ENCODE data around the gene HFE. TPM values are rescaled to one million over a fixed set of nuclear protein-coding genes. Genes with fewer than 3 reads are reported as not detected.

The HFE gene
- total and polyA plus RNA-seq, 2 of the 13 experiments (the other 11 are each of a cell fraction or from before 2014, with no cell fraction given) = 3.7 to 6.3 TPM

DNA sequence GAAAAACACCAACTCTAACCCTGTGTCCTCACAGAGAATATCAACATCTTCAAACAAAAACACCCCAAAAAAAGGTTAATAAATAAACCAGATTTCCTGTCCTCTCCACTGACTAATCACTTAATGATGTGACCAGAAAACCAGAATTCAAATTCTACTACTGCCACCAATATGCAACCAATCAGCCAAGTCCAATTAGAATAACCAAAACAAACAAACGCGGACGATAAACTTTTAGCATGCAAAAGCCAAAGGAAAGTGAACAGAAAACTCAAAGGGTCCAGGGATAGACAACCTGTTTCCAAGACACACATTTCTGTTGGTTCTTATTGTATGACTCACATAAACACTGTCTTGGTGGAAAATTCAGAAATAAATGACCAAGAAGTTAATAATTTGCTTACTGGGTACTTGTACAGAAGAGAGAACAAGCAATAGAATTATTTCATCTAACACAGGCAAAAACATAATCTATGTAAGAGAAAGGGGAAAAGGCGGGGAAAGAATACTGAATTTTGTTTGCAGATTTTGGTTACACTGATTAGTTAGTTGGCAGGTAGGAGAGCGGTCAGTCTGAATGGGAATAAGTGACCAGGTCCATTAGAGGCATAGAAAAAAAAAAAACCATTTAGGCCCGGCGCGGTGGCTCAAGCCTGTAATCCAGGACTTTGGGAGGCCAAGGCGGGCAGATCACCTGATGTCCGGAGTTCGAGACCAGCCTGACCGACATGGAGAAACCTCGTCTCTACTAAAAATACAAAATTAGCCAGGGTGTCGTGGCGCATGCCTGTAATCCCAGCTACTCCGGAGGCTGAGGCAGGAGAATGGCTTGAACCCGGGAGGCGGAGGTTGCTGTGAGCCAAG, 34.1 kb downstream of the HFE start:
- H3K4me3 ChIP-seq (replicated peaks in 1 of 3; ENCODE audit: insufficient read depth in 1 of 3, low read depth in 2 of 3, low read length in 3 of 3) = peak overlapping the region; percentile 39 to 83 (median 47); a peak in 5 of 6 replicates
- peak overlapping the region; percentile 93 for H3K27ac ChIP-seq (ENCODE audit: extremely low read length, insufficient read depth, low read length)
- no peaks in the 10 kb centered on the region for H3K9me3 ChIP-seq (ENCODE audit: low read length)
- no peaks in the 10 kb centered on the region for H3K36me3 ChIP-seq (replicated peaks in 1 of 2; ENCODE audit: control insufficient read depth in 1 of 2, insufficient read depth in 2 of 2, low read length in 2 of 2)
- ATAC-seq (peak; percentile 2; the same call in 2 of the 3 replicates), FAIRE-seq (no peak), DNase-seq (ENCODE audit: low spot score) (peak; percentile 93)
- in situ Hi-C loops (cut with HindIII; ENCODE audit: extremely low pct_ligation_motif_present, low pct_unique_long_range_greater_than_20kb) (loop anchor here (5.0 kb wide), 2 partner anchors 36 to 76 kb away; a partner anchor contains a TSS), intact Hi-C loops (cut with micrococcal nuclease; ENCODE audit: unreplicated experiment) (loop anchor here (2.0 to 5.0 kb wide), 2 partner anchors 77 to 1716 kb away; a partner anchor contains a TSS)
- peaks cover 24% of the 10 kb centered on the region for H3K79me2 ChIP-seq (ENCODE audit: insufficient read depth, low read length)
- peaks cover 44% of the 10 kb centered on the region for H3K4me1 ChIP-seq (ENCODE audit: insufficient read depth, low read length)
- ChIA-PET POLR2A (interaction anchor here (0.7 to 5.6 kb wide), 4 partner anchors 17 to 95 kb away, joined by 3 to 184 read pairs (median 20); a partner anchor contains a TSS), CTCF (ENCODE audit: low intra/inter-chr PET ratio, low total read pairs) (no interaction called here)
- 9% methylated on average over 18 of the region's 18 CpGs for whole genome bisulfite sequencing (ENCODE audit: low lambda C conversion rate)
- peak overlapping the region; percentile 82 for H3K4me2 ChIP-seq (ENCODE audit: low read depth, low read length)
- H3K27me3 ChIP-seq (ENCODE audit: control insufficient read depth in 1 of 2, insufficient read depth in 2 of 2, low read length in 2 of 2) = no peaks in the 10 kb centered on the region; a peak in 2 of 5 replicates
- BruUV-seq (replicated peaks) = no TSS peak
- H2AFZ ChIP-seq (ENCODE audit: low read length) = no peak overlapping the region
- H3K9ac ChIP-seq (ENCODE audit: insufficient read depth, low read depth, low read length) = peak overlapping the region; percentile 92
- peaks cover 16% of the 10 kb centered on the region for H4K20me1 ChIP-seq (ENCODE audit: insufficient read depth, low read length)
- TF ChIP-seq SNAPC4 (CRISPR knock-in tag; IDR thresholded peaks at IDR 0.05) (0 out of 2 replicates have a peak, but pooled peaks have one; percentile 45), ZNF282 (IDR thresholded peaks at IDR 0.05; ENCODE audit: partially characterized antibody) (no peak), MEIS2 (CRISPR knock-in tag; IDR thresholded peaks at IDR 0.05) (no peak), NFIC (IDR thresholded peaks at IDR 0.05; ENCODE audit: low read length) (peak; percentile 71; the same call in 1 of the 2 replicates), ZNF788 (CRISPR knock-in tag; IDR thresholded peaks at IDR 0.05; ENCODE audit: borderline replicate concordance) (no peak; the same call in 1 of the 2 replicates), ZNF652 (CRISPR knock-in tag; IDR thresholded peaks at IDR 0.05; ENCODE audit: borderline replicate concordance, low read depth) (no peak; the same call in 1 of the 2 replicates), ZNF670 (CRISPR knock-in tag; IDR thresholded peaks at IDR 0.05; ENCODE audit: borderline replicate concordance) (no peak), AKAP8 (CRISPR knock-in tag; IDR thresholded peaks at IDR 0.05) (no peak), CSRNP1 (CRISPR knock-in tag; IDR thresholded peaks at IDR 0.05) (no peak)
- TF ChIP-seq, protein P1, sequence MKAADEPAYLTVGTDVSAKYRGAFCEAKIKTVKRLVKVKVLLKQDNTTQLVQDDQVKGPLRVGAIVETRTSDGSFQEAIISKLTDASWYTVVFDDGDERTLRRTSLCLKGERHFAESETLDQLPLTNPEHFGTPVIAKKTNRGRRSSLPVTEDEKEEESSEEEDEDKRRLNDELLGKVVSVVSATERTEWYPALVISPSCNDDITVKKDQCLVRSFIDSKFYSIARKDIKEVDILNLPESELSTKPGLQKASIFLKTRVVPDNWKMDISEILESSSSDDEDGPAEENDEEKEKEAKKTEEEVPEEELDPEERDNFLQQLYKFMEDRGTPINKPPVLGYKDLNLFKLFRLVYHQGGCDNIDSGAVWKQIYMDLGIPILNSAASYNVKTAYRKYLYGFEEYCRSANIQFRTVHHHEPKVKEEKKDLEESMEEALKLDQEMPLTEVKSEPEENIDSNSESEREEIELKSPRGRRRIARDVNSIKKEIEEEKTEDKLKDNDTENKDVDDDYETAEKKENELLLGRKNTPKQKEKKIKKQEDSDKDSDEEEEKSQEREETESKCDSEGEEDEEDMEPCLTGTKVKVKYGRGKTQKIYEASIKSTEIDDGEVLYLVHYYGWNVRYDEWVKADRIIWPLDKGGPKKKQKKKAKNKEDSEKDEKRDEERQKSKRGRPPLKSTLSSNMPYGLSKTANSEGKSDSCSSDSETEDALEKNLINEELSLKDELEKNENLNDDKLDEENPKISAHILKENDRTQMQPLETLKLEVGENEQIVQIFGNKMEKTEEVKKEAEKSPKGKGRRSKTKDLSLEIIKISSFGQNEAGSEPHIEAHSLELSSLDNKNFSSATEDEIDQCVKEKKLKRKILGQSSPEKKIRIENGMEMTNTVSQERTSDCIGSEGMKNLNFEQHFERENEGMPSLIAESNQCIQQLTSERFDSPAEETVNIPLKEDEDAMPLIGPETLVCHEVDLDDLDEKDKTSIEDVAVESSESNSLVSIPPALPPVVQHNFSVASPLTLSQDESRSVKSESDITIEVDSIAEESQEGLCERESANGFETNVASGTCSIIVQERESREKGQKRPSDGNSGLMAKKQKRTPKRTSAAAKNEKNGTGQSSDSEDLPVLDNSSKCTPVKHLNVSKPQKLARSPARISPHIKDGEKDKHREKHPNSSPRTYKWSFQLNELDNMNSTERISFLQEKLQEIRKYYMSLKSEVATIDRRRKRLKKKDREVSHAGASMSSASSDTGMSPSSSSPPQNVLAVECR (CRISPR knock-in tag; IDR thresholded peaks at IDR 0.05; ENCODE audit: borderline replicate concordance) = no peak; the same call in 1 of the 2 replicates
